Spleen (tissue), 11 donors: ENCODE data around the gene NPY. TPM values are rescaled to one million over a fixed set of nuclear protein-coding genes. Genes with fewer than 3 reads are reported as not detected.

Experiments used
- DNase-seq: peaks from one replicate; pipeline ENCODE4 v3.0.0-alpha.2; 2020
- H3K27ac ChIP-seq, 8 donors: fragments of 200-600 bp; sonication (generic) in 7 of 8; 1 replicate in 4 of 8; 2 replicates in 4 of 8; pipeline versions ENCODE4 v1.5.0 to v1.8.0; 2016 to 2021; ENCODE audit warnings: inconsistent platforms in 4 of 8, mild to moderate bottlenecking in 4 of 8, moderate library complexity in 1 of 8
- H3K27me3 ChIP-seq, 7 donors: fragments of 200-600 bp; sonication (generic) in 6 of 7; replicated peaks in 1 of 7; 1 replicate in 4 of 7; 2 replicates in 3 of 7; pipeline versions ENCODE4 v1.5.0 to v1.8.0; 2016 to 2021; ENCODE audit warnings: inconsistent platforms in 3 of 7, mild to moderate bottlenecking in 1 of 7
- H3K36me3 ChIP-seq, 6 donors: fragments of 200-600 bp; sonication (generic) in 5 of 6; 1 replicate in 4 of 6; 2 replicates in 2 of 6; pipeline versions ENCODE4 v1.5.0 to v1.8.0; 2016 to 2021; ENCODE audit warnings: inconsistent platforms in 2 of 6
- H3K4me1 ChIP-seq, 6 donors: fragments of 200-600 bp; sonication (generic) in 5 of 6; 1 replicate in 3 of 6; 2 replicates in 3 of 6; pipeline versions ENCODE4 v1.5.0 to v1.8.0; 2016 to 2021; ENCODE audit warnings: inconsistent platforms in 3 of 6
- H3K4me3 ChIP-seq, 8 donors: fragments of 200-600 bp; sonication (generic) in 7 of 8; 1 replicate in 4 of 8; 2 replicates in 4 of 8; pipeline versions ENCODE4 v1.5.0 to v1.8.0; 2016 to 2021; ENCODE audit warnings: inconsistent platforms in 4 of 8, mild to moderate bottlenecking in 4 of 8, moderate library complexity in 2 of 8
- H3K9me3 ChIP-seq, 8 donors: fragments of 200-600 bp; sonication (generic) in 7 of 8; 1 replicate in 4 of 8; 2 replicates in 4 of 8; pipeline versions ENCODE4 v1.5.0 to v1.8.0; 2016 to 2021; ENCODE audit warnings: inconsistent platforms in 4 of 8
- CTCF ChIP-seq, 11 experiments: fragments of 200-600 bp in 7 of 11; fragments of 450-650 bp in 4 of 11; sonication (generic) in 4 of 11; IDR thresholded peaks in 8 of 11; conservative IDR thresholded peaks in 3 of 11; 1 replicate in 7 of 11; 2 replicates in 4 of 11; pipeline versions ENCODE4 v1.4.0 to v1.8.0; 2016 to 2021; ENCODE audit warnings: antibody characterized with exemption in 11 of 11, inconsistent platforms in 4 of 11, mild to moderate bottlenecking in 1 of 11
- POLR2A ChIP-seq, 3 donors: fragments of 450-650 bp; IDR thresholded peaks; one replicate each; pipeline ENCODE4 v1.5.1; 2017; ENCODE audit warnings: antibody characterized with exemption in 3 of 3, mild to moderate bottlenecking in 1 of 3
- POLR2AphosphoS5 ChIP-seq, 3 donors: sonication (generic); formaldehyde crosslinking; IDR thresholded peaks; one replicate each; pipeline ENCODE4 v1.5.1; 2017; ENCODE audit warnings: antibody characterized with exemption in 3 of 3
- WGBS, 5 donors: extraction: QIAGEN DNeasy Blood & Tissue Kit in 3 of 5; methylation state at CpG; one replicate each; pipeline versions ENCODE4 v1.1.5 to v1.1.7; 2013 to 2018; 5-methylcytosine and 5-hydroxymethylcytosine counted together
- intact Hi-C: fragments of 100-400 bp; cut with DNase I; formaldehyde crosslinking; loops from one replicate; pipeline ENCODE4 v1.15.0; 2023; ENCODE audit warnings: low total_unique reads
- polyA plus RNA-seq, 3 donors: library from polyadenylated mRNA; stranded (reverse); fragments of 200-250 nt; gene quantifications; one replicate each; pipeline ENCODE4 v1.2.1, GENCODE V29; 2013
- total RNA-seq, 7 donors: library from RNA; depleted of rRNA in 3 of 7; stranded (reverse); fragments of >200 nt in 3 of 7; fragmentation: NEBNext Ultra II Directional in 4 of 7; extraction: Animal tissue kit (Norgen Biotek cat#: 25700) in 4 of 7; gene quantifications; one replicate each; pipeline versions ENCODE4 v1.1.0 to v1.2.1, GENCODE V29; 2016 to 2021
- donor health status: healthy with polysubstance abuse.
- donor health status: DM: no; HTN: no; CAD: no; lungs with moderate emphysema.
- donor health status: DM: no; HTN: no; CAD: no.
- donor health status: Bipolar disorder and iron deficiency.
- donor health status: healthy.
- donor health status: DM: no; HTN: no; CAD: no.
- donor health status: DM: yes; HTN: yes; CAD: no.

Gene NPY
- total and polyA plus RNA-seq, 10 donors: 0.56 to 1.1 TPM; not detected in 8

DNA sequence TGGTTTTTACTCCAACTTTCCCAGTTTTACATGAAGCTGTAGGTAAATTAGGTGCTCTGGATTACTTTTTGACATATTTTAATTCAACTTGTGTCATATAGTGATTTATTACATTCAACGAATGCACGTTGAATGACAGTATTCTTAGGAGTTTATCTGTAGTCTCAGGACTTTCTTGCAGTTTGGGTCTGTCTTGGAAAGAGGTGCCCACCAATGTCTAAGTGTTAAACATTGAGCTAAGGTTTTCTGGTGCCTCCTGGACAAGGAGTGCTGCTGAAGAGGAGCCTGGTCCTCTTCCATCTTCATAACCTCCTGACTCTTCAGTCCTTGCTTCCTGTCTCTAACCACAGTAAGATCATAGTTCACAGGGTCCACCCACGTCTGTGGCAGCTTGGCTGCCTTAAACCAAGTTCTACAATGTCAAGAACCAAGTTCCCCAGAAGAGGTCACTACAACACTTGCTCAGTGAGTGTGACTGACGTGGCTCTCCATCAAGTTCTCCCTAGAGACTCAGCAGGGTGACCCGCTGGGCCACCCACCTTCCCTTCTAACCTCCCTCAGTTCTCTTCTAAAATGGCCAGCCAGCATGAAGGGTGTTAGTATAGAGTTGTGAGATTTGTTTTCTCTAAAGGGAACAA, 6.1 kb downstream of the NPY start:
- no peak for DNase-seq
- TF ChIP-seq CTCF (IDR thresholded peaks at IDR 0.05 in 8 of 11, conservative IDR thresholded peaks at IDR 0.05 in 3 of 11): peak in 7 of 11 experiments; percentile 17 to 45 (median 30)
- TF ChIP-seq POLR2A (IDR thresholded peaks at IDR 0.05): no peak
- TF ChIP-seq POLR2AphosphoS5 (IDR thresholded peaks at IDR 0.05): no peak
- H3K36me3 ChIP-seq: no peaks in the 10 kb centered on the region
- intact Hi-C loops: loop anchor here (10.0 kb wide), 1 partner anchor 375 kb away; no protein-coding TSS in a partner anchor
- H3K4me3 ChIP-seq: no peak overlapping the region
- no peaks in the 10 kb centered on the region for H3K9me3 ChIP-seq
- H3K4me1 ChIP-seq: peaks cover 0 to 9% (median 2%) of the 10 kb centered on the region in 6 donors
- WGBS, 5 donors: 11 to 24% (median 18%) methylated on average over 5 of the region's 5 CpGs
- H3K27ac ChIP-seq: no peak overlapping the region
- peaks cover 0 to 46% (median 10%) of the 10 kb centered on the region in 7 donors for H3K27me3 ChIP-seq

DNA sequence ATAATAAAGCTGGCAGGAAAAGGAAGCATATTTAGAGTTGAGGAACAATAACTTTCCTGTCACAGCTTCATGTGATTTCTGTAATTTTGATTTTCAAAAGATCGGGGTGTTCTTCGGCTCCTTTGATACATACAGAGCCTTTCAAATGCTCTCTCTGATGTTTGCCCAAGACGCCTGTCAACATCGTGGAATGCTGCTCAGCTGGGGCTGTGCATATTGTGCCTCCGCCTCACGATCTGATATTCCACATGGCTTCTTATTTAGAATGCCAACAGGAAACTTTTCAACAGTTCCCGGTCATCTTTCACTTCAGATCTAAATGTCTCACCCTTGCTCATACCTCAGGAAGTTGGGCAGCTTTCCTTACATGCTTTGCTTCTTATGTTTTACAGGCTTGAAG, 7.3 kb downstream of the NPY start:
- no peak overlapping the region for H3K4me3 ChIP-seq
- WGBS, 5 donors: 57 to 68% (median 64%) methylated on average over 7 of the region's 7 CpGs
- H3K36me3 ChIP-seq: no peaks in the 10 kb centered on the region
- DNase-seq: no peak
- peaks cover 0 to 6% (median 0%) of the 10 kb centered on the region in 6 donors for H3K4me1 ChIP-seq
- H3K27ac ChIP-seq: no peak overlapping the region
- H3K27me3 ChIP-seq: peaks cover 0 to 36% (median 7%) of the 10 kb centered on the region in 7 donors
- intact Hi-C loops: loop anchor here (10.0 kb wide), 1 partner anchor 374 kb away; no protein-coding TSS in a partner anchor
- H3K9me3 ChIP-seq: no peaks in the 10 kb centered on the region
- no peak for TF ChIP-seq POLR2A (IDR thresholded peaks at IDR 0.05)
- no peak for TF ChIP-seq CTCF (IDR thresholded peaks at IDR 0.05 in 8 of 11, conservative IDR thresholded peaks at IDR 0.05 in 3 of 11)
- TF ChIP-seq POLR2AphosphoS5 (IDR thresholded peaks at IDR 0.05): no peak

GRCh38 chr7:24297362-24297761, 13.4 kb downstream of the NPY start:
- no peak for DNase-seq
- intact Hi-C loops: loop anchor here (10.0 kb wide), 1 partner anchor 367 kb away; no protein-coding TSS in a partner anchor
- H3K4me1 ChIP-seq: no peaks in the 10 kb centered on the region
- 82 to 91% (median 88%) methylated on average over 3 of the region's 3 CpGs for WGBS, 5 donors
- peaks cover 0 to 5% (median 0%) of the 10 kb centered on the region in 8 donors for H3K9me3 ChIP-seq
- H3K27ac ChIP-seq: no peak overlapping the region
- H3K4me3 ChIP-seq: no peak overlapping the region
- peaks cover 0 to 5% (median 0%) of the 10 kb centered on the region in 7 donors for H3K27me3 ChIP-seq
- TF ChIP-seq CTCF (IDR thresholded peaks at IDR 0.05 in 8 of 11, conservative IDR thresholded peaks at IDR 0.05 in 3 of 11) (no peak), POLR2A (IDR thresholded peaks at IDR 0.05) (no peak), POLR2AphosphoS5 (IDR thresholded peaks at IDR 0.05) (no peak)
- no peaks in the 10 kb centered on the region for H3K36me3 ChIP-seq

GRCh38 chr7:24298696-24299095, 14.7 kb downstream of the NPY start:
- Histone ChIP-seq H3K36me3 (no peaks in the 10 kb centered on the region), H3K9me3 (peaks cover 0 to 5% (median 0%) of the 10 kb centered on the region in 8 donors), H3K27me3 (peaks cover 0 to 5% (median 0%) of the 10 kb centered on the region in 7 donors), H3K27ac (no peak overlapping the region), H3K4me1 (no peaks in the 10 kb centered on the region), H3K4me3 (no peak overlapping the region)
- DNase-seq: no peak
- intact Hi-C loops: loop anchor here (10.0 kb wide), 1 partner anchor 366 kb away; no protein-coding TSS in a partner anchor
- TF ChIP-seq CTCF (IDR thresholded peaks at IDR 0.05 in 8 of 11, conservative IDR thresholded peaks at IDR 0.05 in 3 of 11): no peak
- no peak for TF ChIP-seq POLR2A (IDR thresholded peaks at IDR 0.05)
- no peak for TF ChIP-seq POLR2AphosphoS5 (IDR thresholded peaks at IDR 0.05)
